Hematopoietic multipotent progenitor cell treated with erythropoietin and hydrocortisone succinate and interleukin-3 and kit ligand, for 4 days (in vitro differentiated cells): ENCODE measurements around the gene NUP98.

ENCODE experiments used
- DNase-seq: peaks from one replicate; pipeline ENCODE4 v3.0.0-alpha.2; 2015

The NUP98 gene

GRCh38 chr11:3635641-3636375 is 161.5 kb downstream of the NUP98 start:
- DNase-seq = no peak

- no peak for DNase-seq
These were observed 165.2 kb downstream of the NUP98 start for GRCh38 chr11:3632070-3632660.

- DNase-seq = no peak
These were observed 166.0 kb downstream of the NUP98 start for GRCh38 chr11:3631331-3631730.

GRCh38 chr11:3627291-3627690 is 170.1 kb downstream of the NUP98 start:
- DNase-seq = no peak

GRCh38 chr11:3626250-3626960 is 170.9 kb downstream of the NUP98 start:
- DNase-seq = peak; percentile 91
